GM21619 (cell line): ENCODE measurements around the gene TSPAN14.
A peak's percentile ranks its signal among the peaks of the same experiment; 100 is the strongest.
"Not testable (repeated sequence)": the region's sequence is repeated elsewhere in the genome, so short reads cannot be mapped to it uniquely, and the experiment has no call there.

Experiments used
- ATAC-seq: cut with Tn5 transposase; IDR thresholded peaks from one replicate; pipeline ENCODE4 v1.9.1; 2021; ENCODE audit not compliant: unreplicated experiment

Gene TSPAN14

GRCh38 chr10:80520661-80521470 lies 66.8 kb downstream of the TSPAN14 start:
- no peak for ATAC-seq

- no peak for ATAC-seq
These were observed 68.8 kb downstream of the TSPAN14 start for GRCh38 chr10:80522756-80523363.

- ATAC-seq, result no peak
These were observed 69.7 kb downstream of the TSPAN14 start for GRCh38 chr10:80523773-80524172.

- ATAC-seq, result no peak
These were observed 70.2 kb downstream of the TSPAN14 start for GRCh38 chr10:80524190-80524909.

- ATAC-seq, result no peak
These were observed 72.1 kb downstream of the TSPAN14 start for GRCh38 chr10:80526218-80526617.

GRCh38 chr10:80526742-80527141 lies 72.6 kb downstream of the TSPAN14 start:
- ATAC-seq, result no peak

GRCh38 chr10:80528185-80528700 lies 74.1 kb downstream of the TSPAN14 start:
- ATAC-seq, result no peak

- ATAC-seq, result no peak
These were observed 74.8 kb downstream of the TSPAN14 start for GRCh38 chr10:80528901-80529300.

GRCh38 chr10:80529604-80530003 lies 75.5 kb downstream of the TSPAN14 start:
- ATAC-seq, result no peak

GRCh38 chr10:80530251-80530650 lies 76.1 kb downstream of the TSPAN14 start:
- ATAC-seq, result no peak

GRCh38 chr10:80530816-80531215 lies 76.7 kb downstream of the TSPAN14 start:
- ATAC-seq, result no peak

GRCh38 chr10:80532571-80532970 lies 78.5 kb downstream of the TSPAN14 start:
- no peak for ATAC-seq

GRCh38 chr10:80534059-80534458 lies 79.9 kb downstream of the TSPAN14 start:
- ATAC-seq, result not testable (repeated sequence)

GRCh38 chr10:80534646-80535045 lies 80.5 kb downstream of the TSPAN14 start:
- ATAC-seq, result not testable (repeated sequence)

GRCh38 chr10:80535671-80536360 lies 81.7 kb downstream of the TSPAN14 start:
- peak; percentile 75 for ATAC-seq

- no peak for ATAC-seq
These were observed 82.3 kb downstream of the TSPAN14 start for GRCh38 chr10:80536361-80536835.

GRCh38 chr10:80537086-80537735 lies 83.1 kb downstream of the TSPAN14 start:
- ATAC-seq, result no peak

GRCh38 chr10:80537736-80538480 lies 83.8 kb downstream of the TSPAN14 start, which contains the start of gene SH2D4B:
Gene SH2D4B, plus strand, starts transcription at chr10:80537902. Its CDS starts 430 bp downstream, at chr10:80538332.
- ATAC-seq, result no peak

- no peak for ATAC-seq
These were observed 84.5 kb downstream of the TSPAN14 start for GRCh38 chr10:80538481-80539185.
